Myocyte (in vitro differentiated cells): ENCODE data around the gene CNRIP1. TPM values are rescaled to one million over a fixed set of nuclear protein-coding genes. Genes with fewer than 3 reads are reported as not detected.

Experiments
- DNase-seq: peaks from one replicate; pipeline ENCODE4 v3.0.0-alpha.2; 2012; ENCODE audit warnings: low read depth
- total RNA-seq: library from RNA; depleted of rRNA; stranded (reverse); fragments of >200 nt; gene quantifications from 2 replicates; pipeline ENCODE4 v1.2.3, GENCODE V29; 2014

Gene CNRIP1
- total RNA-seq, 1 donor from 2014 or later, result 5.4 TPM

GRCh38 chr2:68293024-68293423 lies 26.7 kb downstream of the CNRIP1 start:
- no peak for DNase-seq

- no peak for DNase-seq
Observed at GRCh38 chr2:68292108-68292710, 27.5 kb downstream of the CNRIP1 start.

DNA sequence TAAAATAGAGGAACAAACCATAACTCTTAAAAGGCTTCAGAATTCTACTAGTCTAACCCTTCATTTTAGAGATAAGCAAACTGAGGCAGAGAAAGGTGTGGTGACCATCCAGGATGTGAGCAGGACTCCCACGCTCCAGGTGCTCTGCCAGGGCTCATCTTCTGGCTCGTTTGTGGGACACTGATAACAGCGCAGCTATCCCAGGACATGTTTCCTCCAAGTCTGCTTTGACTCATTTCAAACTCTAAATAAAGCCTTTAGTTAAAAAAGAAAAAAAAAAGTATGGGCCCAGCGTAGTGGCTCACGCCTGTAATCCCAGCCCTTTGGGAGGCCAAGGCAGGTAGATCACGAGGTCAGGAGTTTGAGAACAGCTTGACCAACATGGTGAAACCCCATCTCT lies 28.4 kb downstream of the CNRIP1 start:
- no peak for DNase-seq

- DNase-seq, result peak; percentile 88
Observed at GRCh38 chr2:68290901-68291300, 28.8 kb downstream of the CNRIP1 start.

DNA sequence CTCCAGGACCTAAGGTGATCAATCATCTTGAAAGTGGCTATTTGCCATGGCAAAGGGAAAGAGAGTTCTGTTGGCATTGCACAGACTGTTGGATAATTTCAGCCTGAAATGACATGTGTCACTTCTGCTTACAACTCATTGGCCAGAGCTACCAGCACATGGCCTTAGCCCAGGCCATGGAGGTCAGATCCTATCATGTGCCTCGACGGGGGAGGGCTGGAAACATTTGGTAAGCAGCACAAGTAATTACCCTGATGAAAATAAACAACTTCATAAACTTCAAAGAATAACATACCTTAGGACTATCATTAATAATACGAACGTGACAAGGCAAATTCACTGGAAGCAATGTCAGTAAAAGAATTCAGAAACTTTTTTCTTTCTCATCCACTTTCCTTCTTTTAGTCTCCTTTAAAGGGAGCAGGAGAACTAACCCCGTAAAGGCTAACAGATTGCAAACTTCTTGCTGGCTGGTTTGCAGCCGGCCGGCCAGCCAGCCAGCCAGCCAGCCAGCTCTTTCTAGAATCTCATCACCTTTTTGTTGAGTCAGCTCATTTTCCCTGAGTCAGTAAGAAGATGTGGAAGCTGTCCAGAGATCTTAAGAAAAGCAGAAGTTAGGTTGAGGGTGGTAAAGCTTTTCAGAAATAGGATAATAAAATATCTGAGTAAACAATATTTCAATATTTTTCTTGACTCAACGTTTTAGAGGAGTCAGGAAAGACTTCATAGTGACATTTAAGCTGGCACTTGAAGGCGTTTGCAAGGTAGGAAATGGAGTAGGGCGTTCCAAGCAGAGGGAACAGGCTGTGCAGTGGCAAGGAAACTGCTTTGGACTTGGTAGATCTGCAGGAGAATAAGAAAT lies 31.9 kb downstream of the CNRIP1 start:
- DNase-seq, result peak; percentile 32

GRCh38 chr2:68284896-68285295 lies 34.9 kb downstream of the CNRIP1 start:
- DNase-seq, result peak; percentile 57

DNA sequence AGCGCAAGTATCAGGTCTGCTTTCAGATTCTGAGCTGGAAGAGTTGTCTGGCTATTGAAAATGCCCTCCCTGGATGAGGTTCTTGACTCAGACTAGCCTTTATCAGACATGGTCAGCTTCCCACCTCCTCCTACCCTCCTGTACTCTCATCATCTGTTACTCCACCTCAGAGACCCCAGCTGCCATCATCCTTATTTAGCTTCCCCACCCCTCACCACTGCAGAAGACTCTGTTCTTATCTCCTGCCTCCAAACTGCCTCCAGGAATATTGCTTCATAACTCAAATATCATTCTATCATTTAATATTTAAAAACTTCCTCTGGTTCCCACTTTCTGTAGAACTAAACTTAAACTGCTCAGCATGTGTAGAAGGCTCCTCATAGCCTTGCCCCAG lies 36.3 kb downstream of the CNRIP1 start:
- DNase-seq, result no peak

GRCh38 chr2:68282811-68283418 lies 36.8 kb downstream of the CNRIP1 start:
- DNase-seq, result peak; percentile 37

GRCh38 chr2:68280796-68281195 lies 39.0 kb downstream of the CNRIP1 start:
- DNase-seq, result no peak

DNA sequence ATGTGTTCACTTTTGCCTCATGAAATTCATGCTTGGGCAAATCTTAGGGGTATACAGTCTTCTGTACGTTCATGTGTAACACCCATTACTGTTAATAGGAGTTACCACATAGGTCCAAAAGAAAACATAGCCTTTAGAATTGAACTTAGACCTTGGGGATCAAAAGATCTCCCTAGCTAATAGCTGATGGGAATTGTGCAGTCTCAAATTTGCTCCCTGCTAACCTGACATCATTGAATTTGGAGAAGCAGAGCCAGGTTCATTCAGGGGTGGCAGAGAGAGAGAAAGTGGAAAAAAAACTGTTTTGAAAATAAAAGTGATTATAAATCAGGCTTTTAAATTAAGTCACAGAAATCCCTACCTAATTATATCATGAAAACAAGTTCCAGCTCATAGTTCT lies 39.4 kb downstream of the CNRIP1 start:
- no peak for DNase-seq

DNA sequence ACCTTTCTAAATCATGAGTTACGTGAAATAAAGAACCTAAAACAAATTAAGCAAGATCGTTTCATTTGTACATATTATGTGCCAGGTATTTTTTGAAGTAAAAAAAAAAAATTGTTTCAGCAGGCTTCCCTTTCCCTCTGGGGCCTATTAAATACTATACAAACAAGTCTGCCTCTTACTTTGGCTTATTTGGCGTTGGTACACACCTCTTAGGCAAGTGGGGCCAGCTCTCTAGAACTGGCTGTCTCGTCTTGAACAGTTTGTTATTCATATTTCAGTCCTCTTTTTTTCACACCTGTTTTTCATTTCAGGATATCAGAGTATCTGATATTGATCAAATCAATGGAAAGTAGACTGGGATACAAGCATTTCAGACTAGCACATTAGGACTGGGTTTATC lies 40.1 kb downstream of the CNRIP1 start:
- no peak for DNase-seq

DNA sequence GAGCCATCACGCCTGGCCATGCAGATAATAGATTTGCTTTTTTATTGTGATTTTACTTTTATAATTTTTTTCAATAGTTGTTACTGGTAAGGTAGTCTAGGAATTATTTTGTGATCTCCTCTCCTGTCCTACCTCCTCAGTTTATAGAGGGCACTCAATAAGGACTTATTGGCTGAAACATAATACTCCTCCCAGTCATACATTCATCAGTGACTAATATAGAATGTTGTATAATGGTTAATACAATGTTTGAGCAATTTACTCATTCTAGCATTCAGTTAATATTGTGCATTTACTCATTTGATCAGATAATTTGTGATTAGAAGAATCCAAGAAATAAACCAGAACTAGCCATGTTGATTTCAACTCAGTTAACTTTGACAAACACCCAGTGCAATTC lies 41.6 kb downstream of the CNRIP1 start:
- DNase-seq, result no peak

DNA sequence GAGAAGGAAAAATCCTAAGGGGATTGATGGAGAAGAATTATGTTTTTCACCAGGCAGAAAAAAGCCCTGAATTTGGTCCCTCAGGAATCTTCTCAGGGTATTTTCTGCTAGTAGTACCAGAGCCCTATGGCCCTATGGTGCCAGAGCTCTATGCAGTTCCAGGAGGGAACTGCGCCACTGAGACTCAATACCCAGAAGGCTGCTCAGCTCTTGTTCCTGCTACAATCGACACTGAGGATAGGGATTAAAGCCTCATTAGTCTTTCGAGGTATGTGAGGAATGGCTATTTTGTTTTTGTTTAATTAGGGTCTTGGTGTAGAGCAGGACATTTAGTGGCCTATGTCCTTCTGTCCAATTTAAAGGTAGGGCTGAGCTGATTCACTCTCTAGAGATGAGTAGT lies 45.7 kb downstream of the CNRIP1 start:
- DNase-seq, result no peak

GRCh38 chr2:68272246-68272994 lies 47.3 kb downstream of the CNRIP1 start:
- no peak for DNase-seq

- no peak for DNase-seq
Observed at GRCh38 chr2:68266655-68267054, 53.1 kb downstream of the CNRIP1 start.

GRCh38 chr2:68263632-68264031 lies 56.1 kb downstream of the CNRIP1 start:
- DNase-seq, result no peak

- DNase-seq, result no peak
Observed at GRCh38 chr2:68258851-68259250, 60.9 kb downstream of the CNRIP1 start.

GRCh38 chr2:68256093-68256450 lies 63.7 kb downstream of the CNRIP1 start:
- DNase-seq, result no peak

DNA sequence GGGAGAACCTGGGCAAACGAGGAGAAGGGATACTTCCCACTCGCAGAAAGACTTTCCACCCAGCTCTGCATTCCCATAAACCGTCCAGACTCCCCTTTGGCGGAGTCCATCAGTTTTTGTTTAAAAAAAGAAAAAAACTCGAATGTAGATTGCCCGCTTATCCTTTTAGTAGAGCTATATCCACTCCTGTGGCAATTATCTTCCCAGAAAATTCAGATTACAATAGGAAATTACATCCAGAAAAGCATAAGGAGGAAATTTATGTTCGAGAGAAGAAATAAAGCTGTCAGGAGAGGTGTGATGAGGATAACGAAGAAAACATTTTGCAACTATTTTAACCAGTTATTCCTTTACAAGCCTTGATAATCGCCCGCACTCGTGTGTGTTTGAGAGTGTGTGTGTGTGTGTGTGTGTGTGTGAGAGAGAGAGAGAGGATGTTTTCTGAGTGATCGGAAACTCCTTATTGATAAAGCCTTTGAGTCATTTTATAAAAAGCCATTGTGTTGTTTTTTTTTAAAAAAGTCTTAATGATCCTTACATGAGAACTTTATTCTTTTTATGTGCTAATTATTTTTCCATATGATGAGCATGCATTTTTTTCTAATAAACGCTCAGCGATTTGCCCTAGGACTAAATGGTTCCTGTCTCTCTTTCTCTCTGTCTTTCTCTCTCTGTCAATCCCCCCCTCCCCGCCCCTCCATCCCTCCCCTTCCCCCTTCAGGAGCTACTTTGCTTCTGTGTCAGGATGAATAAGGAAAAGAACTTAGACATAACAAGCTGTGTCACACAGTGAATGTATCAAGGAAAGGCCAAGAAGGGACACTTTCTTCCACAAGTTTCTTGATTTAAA lies 66.3 kb downstream of the CNRIP1 start:
- peak; percentile 29 for DNase-seq

DNA sequence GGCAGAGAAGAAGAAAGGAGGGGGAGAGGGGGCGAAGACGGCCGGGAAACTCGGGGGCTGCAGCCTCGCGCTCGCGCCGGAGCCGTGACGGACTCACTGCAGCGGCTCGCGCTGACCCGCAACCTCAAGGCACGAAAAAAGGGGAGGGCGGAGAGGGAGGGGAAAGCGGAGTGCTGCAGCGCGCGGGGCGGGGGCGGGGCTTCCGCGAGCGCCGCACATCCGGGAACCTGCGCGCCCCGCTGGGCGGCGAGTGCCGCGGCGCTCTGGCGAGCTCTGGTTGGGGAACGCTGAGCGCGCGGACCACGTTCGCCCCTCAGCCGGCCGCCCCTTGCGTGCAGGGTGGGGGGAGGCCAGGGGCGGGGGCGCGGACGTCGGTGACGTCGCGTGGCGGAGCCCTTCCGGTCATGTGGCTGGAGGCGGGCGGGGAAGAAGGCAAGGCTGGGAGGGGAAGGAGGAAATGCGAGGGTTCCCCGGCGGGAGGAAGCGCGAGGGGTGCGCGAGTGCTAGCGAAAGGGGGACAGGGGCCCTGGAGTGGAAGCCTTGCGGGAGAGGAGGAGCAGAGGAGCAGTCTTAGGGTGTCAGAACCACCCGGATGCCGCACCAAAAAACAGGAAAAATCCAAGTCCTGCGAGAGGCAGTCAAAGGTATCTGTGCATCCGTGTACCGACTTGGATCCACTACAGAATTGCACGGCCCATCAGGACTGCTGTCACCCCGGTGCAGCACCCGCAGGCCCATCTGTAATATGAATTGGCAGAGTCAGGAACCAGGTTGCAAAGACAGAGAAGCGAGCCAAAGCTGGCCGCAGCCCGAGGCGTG lies 67.1 kb downstream of the CNRIP1 start, which contains the start of gene PPP3R1:
TSS of gene PPP3R1 (minus strand) at position 133 of the 819 bp plus-strand sequence. CDS start 405 bp downstream, outside the sequence.
- peak; percentile 95 for DNase-seq
